Karpas-422 (cell line): ENCODE measurements around the gene ZIC2. TPM values are rescaled to one million over a fixed set of nuclear protein-coding genes. Genes with fewer than 3 reads are reported as not detected.

Experiments used
- DNase-seq: peaks from one replicate; pipeline ENCODE4 v3.0.0-alpha.2; 2015
- H2AFZ ChIP-seq: fragments of 200-600 bp; sonication (generic); 2 replicates; pipeline ENCODE4 v1.6.1; 2014; ENCODE audit warnings: antibody characterized with exemption, low read length, mixed read lengths
- H3K27ac ChIP-seq: fragments of 200-600 bp; sonication (generic); 2 replicates; pipeline ENCODE4 v1.5.1; 2014; ENCODE audit warnings: mild to moderate bottlenecking, low read length, moderate library complexity
- H3K27me3 ChIP-seq: fragments of 200-600 bp; sonication (generic); 2 replicates; pipeline ENCODE4 v1.6.1; 2014; ENCODE audit warnings: low read length, mixed read lengths
- H3K36me3 ChIP-seq: fragments of 200-600 bp; sonication (generic); 2 replicates; pipeline ENCODE4 v1.6.1; 2014; ENCODE audit warnings: low read length, mixed read lengths; ENCODE audit not compliant: insufficient read depth
- H3K4me1 ChIP-seq: fragments of 200-600 bp; sonication (generic); 2 replicates; pipeline ENCODE4 v1.6.1; 2014; ENCODE audit warnings: mild to moderate bottlenecking, low read length, mixed read lengths
- H3K4me2 ChIP-seq: fragments of 200-600 bp; sonication (generic); 2 replicates; pipeline ENCODE4 v1.6.1; 2014; ENCODE audit warnings: low read length, low read depth, mild to moderate bottlenecking; ENCODE audit not compliant: poor library complexity, severe bottlenecking
- H3K4me3 ChIP-seq: fragments of 200-600 bp; sonication (generic); 2 replicates; pipeline ENCODE4 v1.5.1; 2014; ENCODE audit warnings: mild to moderate bottlenecking, antibody characterized with exemption, low read length, mixed read lengths
- H3K79me2 ChIP-seq: fragments of 200-600 bp; sonication (generic); 2 replicates; pipeline ENCODE4 v1.6.1; 2014; ENCODE audit warnings: mild to moderate bottlenecking, low read length, mixed read lengths
- H3K9ac ChIP-seq: fragments of 200-600 bp; sonication (generic); 2 replicates; pipeline ENCODE4 v1.6.0; 2014; ENCODE audit warnings: low read length
- H3K9me2 ChIP-seq: fragments of 200-600 bp; sonication (generic), shearing (Covaris generic); replicated peaks from 2 replicates; pipeline ENCODE4 v1.6.0; 2014; ENCODE audit warnings: mild to moderate bottlenecking, low read length, moderate library complexity; ENCODE audit not compliant: insufficient read depth
- H3K9me3 ChIP-seq: fragments of 300-700, 200-600 bp; sonication (generic); 2 replicates; pipeline ENCODE4 v1.6.1; 2014; ENCODE audit warnings: low read length, mixed read lengths
- H4K20me1 ChIP-seq: fragments of 200-600 bp; sonication (generic); 2 replicates; pipeline ENCODE4 v1.6.1; 2014; ENCODE audit warnings: mild to moderate bottlenecking, antibody characterized with exemption, low read length, low read depth; ENCODE audit not compliant: insufficient read depth
- total RNA-seq: library from RNA; depleted of rRNA; stranded (reverse); fragments of >200 nt; shearing (Covaris generic); gene quantifications from 2 replicates; pipeline ENCODE4 v1.2.3, GENCODE V29; 2014; ENCODE audit warnings: low replicate concordance

Gene ZIC2
- total RNA-seq, 1 experiment from 2014 or later = not detected

DNA sequence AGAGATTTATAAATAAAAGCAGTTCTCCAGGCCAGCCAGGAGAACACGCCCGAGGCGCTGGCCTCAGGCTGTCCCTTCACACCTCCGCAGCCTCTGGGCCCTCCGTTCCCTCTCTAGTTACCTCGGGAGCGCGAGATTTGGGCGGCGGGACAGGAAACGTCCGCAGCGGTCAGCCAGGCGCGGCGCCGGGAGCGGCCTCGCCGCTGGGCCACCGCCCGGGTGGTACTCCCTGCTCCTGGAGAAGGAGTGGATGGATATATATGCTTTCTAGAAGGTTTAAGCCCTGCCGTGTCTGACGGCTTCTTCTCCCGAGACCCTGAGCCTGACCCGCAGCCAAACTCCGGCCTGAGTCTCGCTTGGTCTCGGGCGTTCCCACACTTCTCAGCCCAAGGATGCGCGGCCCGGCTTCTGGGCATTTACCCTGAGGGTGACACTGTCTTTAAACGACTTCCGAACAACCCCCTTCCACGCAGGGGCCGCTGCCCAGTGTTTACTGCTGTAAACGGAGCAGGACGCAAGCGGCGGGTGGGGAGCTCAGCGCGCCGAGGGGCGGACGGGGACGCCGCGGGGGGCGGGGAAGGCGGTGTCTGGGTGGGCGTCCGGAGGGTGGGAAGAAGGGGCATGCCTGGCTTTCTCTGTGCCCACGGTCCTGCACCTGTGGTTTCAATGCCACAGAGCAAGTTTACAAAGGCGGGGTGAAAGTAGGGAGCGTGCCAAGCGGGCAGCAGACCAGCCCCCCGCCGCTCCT, 2.0 kb upstream of the ZIC2 start:
- no peak for DNase-seq
- Histone ChIP-seq H3K27me3 (no peaks in the 10 kb centered on the region), H3K36me3 (no peaks in the 10 kb centered on the region), H3K4me3 (no peak overlapping the region), H4K20me1 (no peaks in the 10 kb centered on the region), H3K79me2 (no peaks in the 10 kb centered on the region), H3K9ac (no peak overlapping the region), H3K4me1 (no peaks in the 10 kb centered on the region), H3K9me2 (no peaks in the 10 kb centered on the region), H2AFZ (no peak overlapping the region), H3K9me3 (no peaks in the 10 kb centered on the region), H3K4me2 (no peak overlapping the region), H3K27ac (no peak overlapping the region)

DNA sequence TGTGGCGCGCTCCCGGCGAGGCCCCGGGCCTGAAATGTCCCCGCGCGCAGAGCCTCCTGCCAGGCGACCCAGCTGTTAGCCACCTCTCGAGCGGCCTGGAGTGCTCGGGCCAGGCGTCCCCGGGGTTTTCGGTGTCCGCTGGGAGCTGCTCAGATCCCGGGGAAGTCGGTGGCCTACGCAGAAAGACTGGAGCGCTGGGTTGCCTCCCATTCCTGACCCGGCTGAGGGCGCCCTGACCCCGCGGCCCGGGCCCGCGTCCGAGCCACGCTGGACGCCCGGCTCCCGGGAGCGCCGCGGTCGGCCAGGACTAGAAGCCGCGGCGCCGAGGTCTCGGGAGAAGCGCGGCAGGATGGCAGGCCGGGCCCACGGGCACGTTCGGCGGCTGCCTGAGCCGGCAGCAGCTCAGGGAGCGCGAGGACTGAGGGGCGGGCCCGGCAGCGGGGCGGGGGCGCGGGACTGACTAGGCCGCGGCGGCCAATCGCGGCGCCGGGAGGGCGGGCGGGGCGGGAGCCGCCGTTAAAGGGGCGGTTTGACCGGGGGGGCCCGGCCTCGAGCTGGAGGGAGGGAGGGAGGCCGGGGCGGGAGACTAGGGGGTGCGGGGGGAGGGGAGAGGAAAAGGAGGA, 1.3 kb upstream of the ZIC2 start:
- peak; percentile 67 for DNase-seq
- no peak overlapping the region for H3K4me3 ChIP-seq
- H3K9ac ChIP-seq = no peak overlapping the region
- H3K27me3 ChIP-seq = no peaks in the 10 kb centered on the region
- no peak overlapping the region for H2AFZ ChIP-seq
- H3K4me2 ChIP-seq = peak overlapping the region; percentile 53
- H3K36me3 ChIP-seq = no peaks in the 10 kb centered on the region
- no peaks in the 10 kb centered on the region for H3K79me2 ChIP-seq
- H3K27ac ChIP-seq = no peak overlapping the region
- H3K4me1 ChIP-seq = no peaks in the 10 kb centered on the region
- H3K9me2 ChIP-seq = no peaks in the 10 kb centered on the region
- no peaks in the 10 kb centered on the region for H3K9me3 ChIP-seq
- H4K20me1 ChIP-seq = no peaks in the 10 kb centered on the region

DNA sequence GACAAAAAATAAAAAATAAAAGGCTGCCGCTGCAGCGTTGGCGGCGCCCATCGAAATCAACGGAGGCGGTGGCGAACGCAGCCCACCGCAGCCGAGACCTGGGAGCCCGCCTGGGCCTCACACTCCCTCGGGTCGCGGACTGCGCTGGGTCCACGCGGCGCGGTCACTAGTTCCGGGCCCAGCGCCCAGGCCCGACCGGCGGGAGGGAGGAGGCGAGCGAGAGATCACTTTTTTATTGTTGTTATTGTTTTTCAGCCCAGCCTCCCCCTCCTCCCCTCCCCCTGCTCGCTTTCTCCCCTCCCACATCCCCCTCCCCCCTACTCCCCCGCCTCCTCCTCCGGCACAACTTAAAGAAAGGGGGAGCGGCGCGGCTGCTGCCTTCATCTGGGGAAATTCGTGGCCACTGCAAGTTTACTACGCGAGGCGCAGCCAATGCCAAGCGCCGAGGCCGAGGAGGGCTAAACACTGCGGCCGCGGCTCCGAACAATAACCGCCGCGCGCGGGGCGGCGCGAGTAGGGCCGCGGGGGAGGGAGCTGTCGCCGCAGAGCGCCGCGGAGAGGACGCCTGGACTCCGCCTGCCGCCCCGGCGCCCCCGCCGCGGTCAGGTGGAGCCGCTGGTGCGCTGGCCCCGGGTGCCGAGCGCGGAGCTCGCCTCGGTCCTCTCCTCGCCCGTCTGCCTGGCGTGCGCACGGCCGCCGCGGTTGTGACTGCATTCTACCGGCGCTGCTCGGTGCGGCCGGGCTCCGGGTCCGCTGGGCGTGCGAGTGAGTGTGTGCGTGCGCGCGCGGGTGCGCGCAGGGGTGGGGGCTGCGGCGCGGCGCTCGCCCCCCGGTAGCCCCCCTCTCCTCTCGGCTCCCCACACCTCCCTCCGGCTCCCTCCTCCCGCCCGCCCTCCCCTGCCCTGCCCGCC, 505 bp upstream of the ZIC2 start:
- Histone ChIP-seq H3K4me3 (peak overlapping the region; percentile 47; the same call in 1 of the 2 replicates), H3K79me2 (no peaks in the 10 kb centered on the region), H3K27me3 (no peaks in the 10 kb centered on the region), H3K9me3 (no peaks in the 10 kb centered on the region), H3K9me2 (no peaks in the 10 kb centered on the region), H4K20me1 (no peaks in the 10 kb centered on the region), H3K4me2 (peak overlapping the region; percentile 53), H3K9ac (0 out of 2 replicates have a peak overlapping the region, but pooled peaks have one; percentile 9), H2AFZ (no peak overlapping the region), H3K36me3 (no peaks in the 10 kb centered on the region), H3K27ac (no peak overlapping the region), H3K4me1 (no peaks in the 10 kb centered on the region)
- no peak for DNase-seq

DNA sequence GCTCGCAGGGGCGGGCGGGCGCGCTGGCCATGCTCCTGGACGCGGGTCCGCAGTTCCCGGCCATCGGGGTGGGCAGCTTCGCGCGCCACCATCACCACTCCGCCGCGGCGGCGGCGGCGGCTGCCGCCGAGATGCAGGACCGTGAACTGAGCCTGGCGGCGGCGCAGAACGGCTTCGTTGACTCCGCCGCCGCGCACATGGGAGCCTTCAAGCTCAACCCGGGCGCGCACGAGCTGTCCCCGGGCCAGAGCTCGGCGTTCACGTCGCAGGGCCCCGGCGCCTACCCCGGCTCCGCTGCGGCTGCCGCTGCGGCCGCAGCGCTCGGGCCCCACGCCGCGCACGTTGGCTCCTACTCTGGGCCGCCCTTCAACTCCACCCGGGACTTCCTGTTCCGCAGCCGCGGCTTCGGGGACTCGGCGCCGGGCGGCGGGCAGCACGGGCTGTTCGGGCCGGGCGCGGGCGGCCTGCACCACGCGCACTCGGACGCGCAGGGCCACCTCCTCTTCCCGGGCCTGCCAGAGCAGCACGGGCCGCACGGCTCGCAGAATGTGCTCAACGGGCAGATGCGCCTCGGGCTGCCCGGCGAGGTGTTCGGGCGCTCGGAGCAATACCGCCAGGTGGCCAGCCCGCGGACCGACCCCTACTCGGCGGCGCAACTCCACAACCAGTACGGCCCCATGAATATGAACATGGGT, 599 bp downstream of the ZIC2 start:
- Histone ChIP-seq H2AFZ (no peak overlapping the region), H3K4me2 (no peak overlapping the region), H3K27me3 (no peaks in the 10 kb centered on the region), H3K36me3 (no peaks in the 10 kb centered on the region), H3K9me2 (no peaks in the 10 kb centered on the region), H3K4me3 (no peak overlapping the region), H3K9me3 (no peaks in the 10 kb centered on the region), H3K79me2 (no peaks in the 10 kb centered on the region), H3K9ac (no peak overlapping the region), H3K27ac (no peak overlapping the region), H4K20me1 (no peaks in the 10 kb centered on the region), H3K4me1 (peaks cover 5% of the 10 kb centered on the region)
- DNase-seq = no peak

DNA sequence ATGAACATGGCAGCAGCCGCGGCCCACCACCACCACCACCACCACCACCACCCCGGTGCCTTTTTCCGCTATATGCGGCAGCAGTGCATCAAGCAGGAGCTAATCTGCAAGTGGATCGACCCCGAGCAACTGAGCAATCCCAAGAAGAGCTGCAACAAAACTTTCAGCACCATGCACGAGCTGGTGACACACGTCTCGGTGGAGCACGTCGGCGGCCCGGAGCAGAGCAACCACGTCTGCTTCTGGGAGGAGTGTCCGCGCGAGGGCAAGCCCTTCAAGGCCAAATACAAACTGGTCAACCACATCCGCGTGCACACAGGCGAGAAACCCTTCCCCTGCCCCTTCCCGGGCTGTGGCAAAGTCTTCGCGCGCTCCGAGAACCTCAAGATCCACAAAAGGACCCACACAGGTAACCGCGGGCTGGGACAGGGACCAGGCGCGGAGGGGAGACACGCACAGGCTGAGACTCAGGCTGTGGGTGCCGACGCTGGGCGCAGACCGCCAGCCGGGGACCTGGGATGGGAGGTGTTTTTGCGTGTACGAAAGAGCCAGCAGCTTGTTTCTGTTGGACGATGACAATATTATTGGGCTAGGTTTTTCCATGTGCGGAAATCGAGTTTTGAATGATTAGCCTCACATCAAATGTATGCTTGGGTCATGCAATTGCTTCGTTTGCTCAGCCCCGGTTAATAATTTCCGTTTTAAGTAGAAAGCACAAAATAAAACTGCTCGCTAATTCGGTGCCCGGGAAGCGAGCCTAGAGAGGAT, 1.3 kb downstream of the ZIC2 start:
- Histone ChIP-seq H3K27ac (no peak overlapping the region), H3K27me3 (no peaks in the 10 kb centered on the region), H3K4me2 (no peak overlapping the region), H3K4me1 (peaks cover 8% of the 10 kb centered on the region), H4K20me1 (no peaks in the 10 kb centered on the region), H3K9ac (no peak overlapping the region), H3K79me2 (no peaks in the 10 kb centered on the region), H2AFZ (no peak overlapping the region), H3K9me3 (no peaks in the 10 kb centered on the region), H3K9me2 (no peaks in the 10 kb centered on the region), H3K36me3 (no peaks in the 10 kb centered on the region), H3K4me3 (no peak overlapping the region)
- no peak for DNase-seq

DNA sequence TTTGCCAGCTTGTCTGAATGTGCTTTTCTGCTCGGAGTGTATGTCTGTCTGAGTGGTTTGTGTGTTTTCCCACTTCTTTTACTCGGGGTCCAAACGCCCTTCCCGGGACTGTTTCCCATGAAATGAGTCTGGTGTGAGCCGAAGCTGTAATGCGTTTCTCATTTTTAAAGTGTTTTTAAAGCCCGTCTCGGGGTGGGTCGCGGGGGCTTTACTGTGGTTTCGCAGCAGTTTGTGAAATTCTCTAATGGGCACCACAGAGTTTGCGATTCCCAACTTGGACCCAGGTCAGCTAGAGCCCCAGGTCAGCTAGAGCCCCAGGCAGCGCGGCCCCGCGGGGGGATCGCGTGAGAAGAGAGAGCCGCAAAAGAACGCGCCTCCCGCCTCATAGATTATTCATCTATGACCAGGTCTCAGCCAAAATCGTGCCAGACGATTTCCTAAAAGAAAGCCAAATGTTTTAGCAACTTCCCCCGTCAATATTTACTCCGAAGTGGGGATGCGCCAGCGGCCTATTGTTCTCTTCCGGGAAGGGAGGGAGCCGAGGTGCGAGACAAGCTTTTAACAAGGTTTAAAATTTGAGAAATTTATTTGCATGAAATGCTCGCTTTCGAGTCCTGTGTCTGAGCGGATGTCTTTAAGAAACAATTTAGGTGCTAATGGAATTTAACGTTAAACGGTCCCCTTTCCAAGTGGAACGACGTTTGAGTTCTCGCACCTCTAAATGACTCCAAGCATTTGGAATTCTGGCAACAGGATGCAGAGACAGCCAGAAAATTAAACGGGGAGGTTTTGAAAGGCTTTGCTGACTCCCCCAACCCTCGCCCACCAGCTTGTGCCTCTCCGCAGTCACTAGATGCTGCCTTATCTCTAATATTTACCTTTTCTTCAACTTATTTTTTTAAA, 2.2 kb downstream of the ZIC2 start:
- H3K4me1 ChIP-seq = peaks cover 8% of the 10 kb centered on the region
- H3K27me3 ChIP-seq = no peaks in the 10 kb centered on the region
- H2AFZ ChIP-seq = no peak overlapping the region
- no peaks in the 10 kb centered on the region for H3K79me2 ChIP-seq
- no peaks in the 10 kb centered on the region for H3K36me3 ChIP-seq
- H3K9me3 ChIP-seq = no peaks in the 10 kb centered on the region
- H4K20me1 ChIP-seq = no peaks in the 10 kb centered on the region
- no peak overlapping the region for H3K27ac ChIP-seq
- no peak for DNase-seq
- no peak overlapping the region for H3K4me3 ChIP-seq
- no peak overlapping the region for H3K9ac ChIP-seq
- H3K4me2 ChIP-seq = no peak overlapping the region
- no peaks in the 10 kb centered on the region for H3K9me2 ChIP-seq
